ENCODE results near the gene TMEM255A. TPM values are rescaled to one million over a fixed set of nuclear protein-coding genes. Genes with fewer than 3 reads are reported as not detected.

The TMEM255A gene
- total RNA-seq, 4 donors from 2014 or later: 0.16 to 1.3 (median 0.56) TPM; not detected in 1

GRCh38 chrX:120299928-120300327, 11.3 kb downstream of the TMEM255A start:
- in situ Hi-C loops (cut with MboI; ENCODE audit: low sequenced_read_pairs in 4 of 4): no loop called here

GRCh38 chrX:120297923-120298322, 13.3 kb downstream of the TMEM255A start:
- DNase-seq (no peak), ATAC-seq (no peak)
- no peaks in the 10 kb centered on the region for H3K9me3 ChIP-seq
- no peak overlapping the region for H3K4me3 ChIP-seq
- in situ Hi-C loops (cut with MboI; ENCODE audit: low sequenced_read_pairs in 4 of 4): no loop called here
- H3K36me3 ChIP-seq: no peaks in the 10 kb centered on the region
- H3K4me1 ChIP-seq: no peaks in the 10 kb centered on the region
- H3K27ac ChIP-seq: no peak overlapping the region
- no peak for TF ChIP-seq CTCF (IDR thresholded peaks at IDR 0.05 in 4 of 5, conservative IDR thresholded peaks at IDR 0.05 in 1 of 5)
- no peak for TF ChIP-seq POLR2A (IDR thresholded peaks at IDR 0.05)
- intact Hi-C loops (cut with DNase I; ENCODE audit: low total_unique reads): no loop called here
- no peaks in the 10 kb centered on the region for H3K27me3 ChIP-seq

More at GRCh38 chrX:120299928-120300327, 11.3 kb downstream of the TMEM255A start:
- no peak for ATAC-seq
- H3K4me3 ChIP-seq: no peak overlapping the region
- DNase-seq: no peak
- H3K4me1 ChIP-seq: no peaks in the 10 kb centered on the region
- H3K27ac ChIP-seq: no peak overlapping the region
- intact Hi-C loops (cut with DNase I; ENCODE audit: low total_unique reads): no loop called here
- peaks cover 0 to 2% (median 0%) of the 10 kb centered on the region in 3 donors for H3K27me3 ChIP-seq
- H3K9me3 ChIP-seq: no peaks in the 10 kb centered on the region
- H3K36me3 ChIP-seq: no peaks in the 10 kb centered on the region
- TF ChIP-seq POLR2A (IDR thresholded peaks at IDR 0.05) (no peak), CTCF (IDR thresholded peaks at IDR 0.05 in 4 of 5, conservative IDR thresholded peaks at IDR 0.05 in 1 of 5) (no peak)

- no peak overlapping the region for H3K4me3 ChIP-seq
- TF ChIP-seq POLR2A (IDR thresholded peaks at IDR 0.05): no peak
- TF ChIP-seq CTCF (IDR thresholded peaks at IDR 0.05 in 4 of 5, conservative IDR thresholded peaks at IDR 0.05 in 1 of 5): no peak
- H3K9me3 ChIP-seq: no peaks in the 10 kb centered on the region
- no peak for ATAC-seq
- no peaks in the 10 kb centered on the region for H3K36me3 ChIP-seq
- no peaks in the 10 kb centered on the region for H3K4me1 ChIP-seq
- no peaks in the 10 kb centered on the region for H3K27me3 ChIP-seq
- DNase-seq: no peak
- H3K27ac ChIP-seq: no peak overlapping the region
- in situ Hi-C loops (cut with MboI; ENCODE audit: low sequenced_read_pairs in 4 of 4): no loop called here
- intact Hi-C loops (cut with DNase I; ENCODE audit: low total_unique reads): no loop called here
These were observed 16.6 kb downstream of the TMEM255A start for GRCh38 chrX:120294651-120295050.

GRCh38 chrX:120293015-120293414, 18.2 kb downstream of the TMEM255A start:
- Histone ChIP-seq H3K27me3 (no peaks in the 10 kb centered on the region), H3K36me3 (no peaks in the 10 kb centered on the region), H3K9me3 (no peaks in the 10 kb centered on the region), H3K4me1 (no peaks in the 10 kb centered on the region), H3K4me3 (no peak overlapping the region), H3K27ac (no peak overlapping the region)
- ATAC-seq (no peak), DNase-seq (no peak)
- in situ Hi-C loops (cut with MboI; ENCODE audit: low sequenced_read_pairs in 4 of 4) (no loop called here), intact Hi-C loops (cut with DNase I; ENCODE audit: low total_unique reads) (no loop called here)
- TF ChIP-seq CTCF (IDR thresholded peaks at IDR 0.05 in 4 of 5, conservative IDR thresholded peaks at IDR 0.05 in 1 of 5) (no peak), POLR2A (IDR thresholded peaks at IDR 0.05) (no peak)

- DNase-seq (no peak), ATAC-seq (no peak)
- Histone ChIP-seq H3K27me3 (no peaks in the 10 kb centered on the region), H3K27ac (no peak overlapping the region), H3K9me3 (no peaks in the 10 kb centered on the region), H3K36me3 (no peaks in the 10 kb centered on the region), H3K4me3 (no peak overlapping the region), H3K4me1 (no peaks in the 10 kb centered on the region)
- intact Hi-C loops (cut with DNase I; ENCODE audit: low total_unique reads) (no loop called here), in situ Hi-C loops (cut with MboI; ENCODE audit: low sequenced_read_pairs in 4 of 4) (no loop called here)
- TF ChIP-seq CTCF (IDR thresholded peaks at IDR 0.05 in 4 of 5, conservative IDR thresholded peaks at IDR 0.05 in 1 of 5): no peak
- TF ChIP-seq POLR2A (IDR thresholded peaks at IDR 0.05): no peak
These were observed 20.1 kb downstream of the TMEM255A start for GRCh38 chrX:120291211-120291610.

All from gastrocnemius medialis (tissue), 4 donors.